Psoas muscle (tissue), 8 donors: ENCODE data around the gene ACTL7A. TPM values are rescaled to one million over a fixed set of nuclear protein-coding genes. Genes with fewer than 3 reads are reported as not detected.

Source experiments
- ATAC-seq, 4 donors: fragments of 200-7000 bp; cut with Tn5 transposase; one replicate each; pipeline ENCODE4 v1.9.1; 2020; ENCODE audit warnings: moderate library complexity in 3 of 4, mild to moderate bottlenecking in 2 of 4
- DNase-seq, 2 donors: peaks; one replicate each; pipeline ENCODE4 v3.0.0-alpha.2; 2020
- H3K27ac ChIP-seq: fragments of 200-600 bp; one replicate; pipeline ENCODE4 v1.8.0; 2022
- H3K27me3 ChIP-seq, 3 donors: fragments of 200-600 bp in 1 of 3; one replicate each; pipeline versions ENCODE4 v1.6.1 to v1.8.0; 2013 to 2022; ENCODE audit warnings: low read length in 2 of 3, mild to moderate bottlenecking in 2 of 3, moderate library complexity in 1 of 3; ENCODE audit not compliant: insufficient read depth in 3 of 3
- H3K36me3 ChIP-seq, 2 donors: fragments of 200-600 bp in 1 of 2; one replicate each; pipeline versions ENCODE4 v1.6.1 to v1.8.0; 2013 to 2022; ENCODE audit warnings: low read depth in 1 of 2, mild to moderate bottlenecking in 1 of 2, moderate library complexity in 1 of 2; ENCODE audit not compliant: insufficient read depth in 1 of 2
- H3K4me1 ChIP-seq: fragments of 200-600 bp; one replicate; pipeline ENCODE4 v1.8.0; 2022
- H3K4me3 ChIP-seq: fragments of 200-600 bp; one replicate; pipeline ENCODE4 v1.8.0; 2022; ENCODE audit warnings: mild to moderate bottlenecking
- H3K9me3 ChIP-seq: fragments of 200-600 bp; one replicate; pipeline ENCODE4 v1.8.0; 2022
- WGBS, 3 donors: extraction: QIAGEN DNeasy Blood & Tissue Kit; methylation state at CpG; one replicate each; pipeline versions ENCODE4 v1.1.6 to v1.1.7; 2013; 5-methylcytosine and 5-hydroxymethylcytosine counted together
- intact Hi-C, 2 donors: fragments of 100-400 bp; cut with DNase I; formaldehyde crosslinking; loops; one replicate each; pipeline versions ENCODE4 v1.11.0 to v1.14.2; 2022
- polyA plus RNA-seq, 3 donors: library from polyadenylated mRNA; stranded (reverse); fragments of 200-250 nt; gene quantifications; one replicate each; pipeline ENCODE4 v1.2.3, GENCODE V29; 2013
- total RNA-seq, 4 donors: library from RNA; stranded (reverse); fragmentation: NEBNext Ultra II Directional in 2 of 4; extraction: Animal tissue kit (Norgen Biotek cat#: 25700) in 2 of 4; gene quantifications; one replicate each; pipeline versions ENCODE4 v1.2.1 to v1.2.4, GENCODE V29; 2021 to 2023
- TF ChIP-seq, protein P1 (sequence below): fragments of 200-600 bp; IDR thresholded peaks from one replicate; pipeline ENCODE4 v1.8.0; 2022; ENCODE audit warnings: antibody characterized with exemption
- donor health status: healthy with polysubstance abuse.
- donor health status: DM: no; HTN: no; CAD: no; lungs with moderate emphysema.
- donor health status: Bipolar disorder and iron deficiency.
- donor health status: healthy.
- donor health status: DM: yes; HTN: yes; CAD: no.
- donor health status: DM: no; HTN: no; CAD: no.
- donor health status: DM: no; HTN: no; CAD: no.
- donor health status: DM: yes; HTN: yes; CAD: no.

The ACTL7A gene
- total and polyA plus RNA-seq, 7 donors: not detected

DNA sequence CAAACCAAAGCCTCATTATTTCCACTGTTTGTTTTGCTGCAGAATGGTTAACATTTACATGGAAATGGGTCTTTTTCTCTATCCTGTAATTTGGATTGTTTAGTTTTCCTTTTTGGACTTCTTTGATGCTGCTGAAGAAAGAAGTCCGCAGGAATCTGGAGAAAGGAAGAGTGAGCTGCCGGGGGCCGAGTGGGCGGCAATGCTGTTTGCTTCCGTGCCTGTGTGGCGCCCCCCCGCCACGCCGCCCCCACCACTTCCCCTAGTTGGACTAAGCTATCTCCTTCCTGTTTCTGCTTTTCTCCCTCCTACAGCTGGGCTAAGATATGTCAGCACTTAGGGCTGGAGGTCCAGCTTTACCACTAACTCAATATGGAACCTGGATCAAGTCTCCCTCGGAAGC is 46.0 kb upstream of the ACTL7A start:
- H3K27ac ChIP-seq: no peak overlapping the region
- no peaks in the 10 kb centered on the region for H3K36me3 ChIP-seq
- H3K4me3 ChIP-seq: no peak overlapping the region
- no peak for DNase-seq
- no peaks in the 10 kb centered on the region for H3K9me3 ChIP-seq
- no peaks in the 10 kb centered on the region for H3K4me1 ChIP-seq
- intact Hi-C loops: no loop called here
- TF ChIP-seq, protein P1, sequence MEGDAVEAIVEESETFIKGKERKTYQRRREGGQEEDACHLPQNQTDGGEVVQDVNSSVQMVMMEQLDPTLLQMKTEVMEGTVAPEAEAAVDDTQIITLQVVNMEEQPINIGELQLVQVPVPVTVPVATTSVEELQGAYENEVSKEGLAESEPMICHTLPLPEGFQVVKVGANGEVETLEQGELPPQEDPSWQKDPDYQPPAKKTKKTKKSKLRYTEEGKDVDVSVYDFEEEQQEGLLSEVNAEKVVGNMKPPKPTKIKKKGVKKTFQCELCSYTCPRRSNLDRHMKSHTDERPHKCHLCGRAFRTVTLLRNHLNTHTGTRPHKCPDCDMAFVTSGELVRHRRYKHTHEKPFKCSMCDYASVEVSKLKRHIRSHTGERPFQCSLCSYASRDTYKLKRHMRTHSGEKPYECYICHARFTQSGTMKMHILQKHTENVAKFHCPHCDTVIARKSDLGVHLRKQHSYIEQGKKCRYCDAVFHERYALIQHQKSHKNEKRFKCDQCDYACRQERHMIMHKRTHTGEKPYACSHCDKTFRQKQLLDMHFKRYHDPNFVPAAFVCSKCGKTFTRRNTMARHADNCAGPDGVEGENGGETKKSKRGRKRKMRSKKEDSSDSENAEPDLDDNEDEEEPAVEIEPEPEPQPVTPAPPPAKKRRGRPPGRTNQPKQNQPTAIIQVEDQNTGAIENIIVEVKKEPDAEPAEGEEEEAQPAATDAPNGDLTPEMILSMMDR: no peak
- no peak for ATAC-seq
- 62 to 69% (median 66%) methylated on average over 10 of the region's 10 CpGs for WGBS, 3 donors
- no peaks in the 10 kb centered on the region for H3K27me3 ChIP-seq

DNA sequence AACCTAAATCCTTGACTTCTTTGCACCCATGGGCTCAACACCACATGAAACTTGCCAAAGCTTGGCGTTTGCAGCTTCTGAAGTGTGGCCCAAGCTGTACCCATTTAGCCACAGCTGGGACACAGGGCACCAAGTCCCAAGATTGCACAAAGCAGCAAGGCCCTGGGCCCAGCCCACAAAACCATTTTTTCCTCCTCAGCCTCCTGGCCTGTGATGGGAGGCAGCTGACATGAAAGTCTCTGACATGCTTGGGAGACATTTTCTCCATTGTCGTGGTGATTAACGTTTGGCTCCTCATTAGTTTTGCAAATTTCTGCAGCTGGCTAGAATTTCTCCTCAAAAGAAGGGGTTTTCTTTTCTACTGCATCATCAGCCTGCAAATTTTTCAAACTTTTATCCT is 38.2 kb upstream of the ACTL7A start:
- WGBS, 3 donors: 85 to 94% (median 85%) methylated on average over 3 of the region's 3 CpGs

DNA sequence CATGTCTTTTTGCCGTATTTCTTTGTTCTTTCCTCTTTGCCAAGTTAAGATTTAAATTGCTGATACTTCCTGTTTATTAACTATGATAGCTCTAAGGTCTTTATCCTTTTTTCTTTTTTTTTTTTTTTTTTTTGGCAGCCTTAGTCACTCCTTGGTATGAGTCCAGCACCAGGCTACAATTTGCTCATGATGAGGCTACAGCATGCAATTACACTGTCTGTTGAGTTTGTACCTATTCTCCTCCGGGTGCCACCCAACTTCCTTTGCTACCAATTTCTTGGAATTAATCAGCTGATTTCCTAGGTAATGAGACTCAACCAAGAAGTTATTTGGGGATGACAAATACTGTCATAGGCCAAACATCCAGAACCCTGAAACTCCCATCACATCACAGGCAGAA is 31.8 kb upstream of the ACTL7A start:
- H3K27me3 ChIP-seq: peaks cover 0 to 2% (median 0%) of the 10 kb centered on the region in 3 donors
- intact Hi-C loops: no loop called here
- ATAC-seq (no peak), DNase-seq (no peak)
- no peaks in the 10 kb centered on the region for H3K4me1 ChIP-seq
- WGBS, 3 donors: 45 to 56% (median 52%) methylated on average over 2 of the region's 2 CpGs
- no peaks in the 10 kb centered on the region for H3K9me3 ChIP-seq
- H3K4me3 ChIP-seq: no peak overlapping the region
- TF ChIP-seq, protein P1: no peak
- H3K27ac ChIP-seq: no peak overlapping the region
- H3K36me3 ChIP-seq: no peaks in the 10 kb centered on the region

More for the DNA sequence above, 38.2 kb upstream of the ACTL7A start:
- ATAC-seq (no peak), DNase-seq (no peak)
- Histone ChIP-seq H3K9me3 (no peaks in the 10 kb centered on the region), H3K4me3 (no peak overlapping the region), H3K36me3 (no peaks in the 10 kb centered on the region), H3K27ac (no peak overlapping the region), H3K4me1 (no peaks in the 10 kb centered on the region), H3K27me3 (no peaks in the 10 kb centered on the region)
- intact Hi-C loops: no loop called here
- TF ChIP-seq, protein P1: no peak

DNA sequence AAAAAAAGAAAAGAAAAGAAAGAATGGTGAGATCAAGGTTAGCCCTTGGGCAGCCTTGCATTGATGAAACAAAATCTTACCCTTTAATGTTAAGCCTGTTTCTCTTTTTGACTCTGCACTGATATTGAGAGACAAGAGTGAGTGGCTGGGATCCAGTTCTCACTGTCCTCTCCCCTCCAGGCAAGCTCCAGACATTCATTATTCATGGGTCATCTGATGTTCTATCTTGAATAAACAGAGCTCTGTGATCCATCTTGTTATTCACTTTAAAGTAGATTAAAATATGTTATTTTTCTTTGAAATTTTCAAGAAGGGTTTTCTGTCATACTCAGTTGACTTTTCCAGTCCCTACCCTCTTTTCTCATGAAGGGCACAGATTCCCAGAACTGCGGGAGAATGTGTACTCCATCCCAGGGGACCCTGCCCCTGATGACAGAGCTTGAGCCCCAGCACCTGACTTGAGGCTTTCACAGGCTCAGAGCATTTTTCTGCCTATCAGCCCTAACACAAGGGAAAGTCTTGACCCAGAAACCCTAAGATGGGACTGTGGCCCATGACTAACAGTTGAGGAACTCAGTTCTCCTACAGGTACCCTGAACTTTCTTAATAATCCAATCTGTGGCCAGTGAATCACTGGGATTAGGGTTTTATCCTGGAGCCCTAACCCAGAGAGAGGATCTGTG is 30.4 kb upstream of the ACTL7A start:
- Histone ChIP-seq H3K4me3 (no peak overlapping the region), H3K36me3 (no peaks in the 10 kb centered on the region), H3K27me3 (peaks cover 0 to 2% (median 0%) of the 10 kb centered on the region in 3 donors), H3K9me3 (no peaks in the 10 kb centered on the region), H3K27ac (no peak overlapping the region), H3K4me1 (no peaks in the 10 kb centered on the region)
- DNase-seq (no peak), ATAC-seq (no peak)
- intact Hi-C loops: no loop called here
- WGBS, 3 donors: 67 to 79% (median 76%) methylated on average over 1 of the region's 1 CpG
- TF ChIP-seq, protein P1: no peak

DNA sequence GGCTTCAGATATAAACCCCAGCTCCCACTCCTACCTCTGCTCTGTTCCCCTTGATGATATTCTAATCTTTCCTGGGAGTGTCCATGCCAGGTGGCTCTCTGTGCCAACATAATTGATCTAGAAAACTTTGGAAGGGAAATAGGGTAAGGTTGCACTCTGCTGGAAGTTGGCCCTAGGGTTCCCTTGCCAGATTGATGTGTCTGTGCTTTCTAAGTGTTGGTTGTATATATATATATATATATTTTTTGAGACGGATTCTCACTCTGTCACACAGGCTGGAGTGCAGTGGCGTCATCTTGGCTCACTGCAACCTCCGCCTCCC is 29.9 kb upstream of the ACTL7A start:
- Histone ChIP-seq H3K27me3 (peaks cover 0 to 2% (median 0%) of the 10 kb centered on the region in 3 donors), H3K9me3 (no peaks in the 10 kb centered on the region), H3K4me1 (no peaks in the 10 kb centered on the region), H3K36me3 (no peaks in the 10 kb centered on the region), H3K27ac (no peak overlapping the region), H3K4me3 (no peak overlapping the region)
- intact Hi-C loops: no loop called here
- WGBS, 3 donors: 96 to 100% (median 97%) methylated on average over 3 of the region's 3 CpGs
- TF ChIP-seq, protein P1: no peak
- no peak for ATAC-seq
- no peak for DNase-seq
